AG09309 (cell line): ENCODE results near the gene ZSCAN25.

Source experiments
- DNase-seq: peaks from one replicate; pipeline ENCODE4 v3.0.0-alpha.2; 2010; ENCODE audit warnings: low read depth
- H3K4me3 ChIP-seq: 2 replicates; pipeline ENCODE4 v1.5.1; 2011; ENCODE audit warnings: mild to moderate bottlenecking, low read depth, low read length, moderate library complexity; ENCODE audit not compliant: control insufficient read depth
- TF ChIP-seq, protein P1 (sequence below): IDR thresholded peaks from 2 replicates; pipeline ENCODE4 v1.5.1; 2011; ENCODE audit warnings: mild to moderate bottlenecking, low read depth, low read length, inconsistent platforms; ENCODE audit not compliant: insufficient read depth, control insufficient read depth; ENCODE audit errors: missing control alignments

The ZSCAN25 gene

DNA sequence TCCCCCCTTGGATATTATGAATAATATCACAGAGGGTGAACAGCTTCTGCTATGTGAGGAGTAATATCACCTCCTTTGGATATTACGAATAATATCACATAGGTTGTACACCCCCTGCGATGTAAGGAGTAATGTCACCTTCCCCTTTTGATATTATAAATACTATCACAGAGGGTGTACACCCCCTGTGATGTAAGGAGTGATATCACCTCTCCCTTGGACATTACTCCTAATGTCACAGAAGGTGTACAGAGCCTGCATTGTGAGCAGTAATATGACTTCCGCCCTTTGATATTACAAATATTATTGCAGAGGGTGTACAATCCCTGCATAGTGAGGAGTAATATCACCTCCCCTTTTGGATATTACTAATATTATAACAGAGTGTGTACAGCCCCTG lies 27.9 kb upstream of the ZSCAN25 start:
- TF ChIP-seq, protein P1, sequence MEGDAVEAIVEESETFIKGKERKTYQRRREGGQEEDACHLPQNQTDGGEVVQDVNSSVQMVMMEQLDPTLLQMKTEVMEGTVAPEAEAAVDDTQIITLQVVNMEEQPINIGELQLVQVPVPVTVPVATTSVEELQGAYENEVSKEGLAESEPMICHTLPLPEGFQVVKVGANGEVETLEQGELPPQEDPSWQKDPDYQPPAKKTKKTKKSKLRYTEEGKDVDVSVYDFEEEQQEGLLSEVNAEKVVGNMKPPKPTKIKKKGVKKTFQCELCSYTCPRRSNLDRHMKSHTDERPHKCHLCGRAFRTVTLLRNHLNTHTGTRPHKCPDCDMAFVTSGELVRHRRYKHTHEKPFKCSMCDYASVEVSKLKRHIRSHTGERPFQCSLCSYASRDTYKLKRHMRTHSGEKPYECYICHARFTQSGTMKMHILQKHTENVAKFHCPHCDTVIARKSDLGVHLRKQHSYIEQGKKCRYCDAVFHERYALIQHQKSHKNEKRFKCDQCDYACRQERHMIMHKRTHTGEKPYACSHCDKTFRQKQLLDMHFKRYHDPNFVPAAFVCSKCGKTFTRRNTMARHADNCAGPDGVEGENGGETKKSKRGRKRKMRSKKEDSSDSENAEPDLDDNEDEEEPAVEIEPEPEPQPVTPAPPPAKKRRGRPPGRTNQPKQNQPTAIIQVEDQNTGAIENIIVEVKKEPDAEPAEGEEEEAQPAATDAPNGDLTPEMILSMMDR = no peak

DNA sequence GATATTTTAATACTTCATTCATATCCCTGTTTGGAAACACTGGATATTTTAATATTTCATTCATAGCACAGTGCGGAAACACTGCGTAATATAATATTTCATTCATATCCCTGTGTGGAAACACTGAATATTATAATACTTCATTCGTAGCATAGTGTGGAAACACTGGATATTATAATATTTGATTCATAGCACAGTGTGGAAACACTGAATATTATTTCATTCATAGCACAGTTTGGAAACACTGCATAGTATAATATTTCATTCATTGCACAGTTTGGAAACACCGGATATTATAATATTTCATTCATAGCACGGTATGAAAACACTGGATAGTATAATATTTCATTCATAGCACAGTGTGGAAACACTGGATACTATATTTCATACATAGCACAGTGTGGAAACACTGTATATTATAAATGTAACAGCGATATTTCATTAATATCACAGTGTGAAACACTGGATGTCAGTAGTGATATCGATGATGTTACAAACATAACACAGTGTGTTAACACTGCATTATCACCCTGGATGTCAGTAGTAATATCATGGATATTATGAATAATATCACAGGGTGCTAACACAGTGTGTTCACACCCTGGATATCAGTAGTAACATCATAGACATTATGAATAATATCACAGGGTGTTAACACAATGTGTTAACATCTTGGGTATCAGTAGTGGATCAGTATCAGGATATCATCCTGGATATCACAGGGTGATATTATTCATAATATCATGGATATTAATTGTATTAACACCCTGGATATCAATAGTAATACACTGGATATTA lies 21.6 kb upstream of the ZSCAN25 start:
- TF ChIP-seq, protein P1 = no peak
- H3K4me3 ChIP-seq = no peak overlapping the region
- no peak for DNase-seq

More for the DNA sequence above, 27.9 kb upstream of the ZSCAN25 start:
- H3K4me3 ChIP-seq = no peak overlapping the region
- DNase-seq = no peak

GRCh38 chr7:99596408-99596955 lies 20.3 kb upstream of the ZSCAN25 start:
- TF ChIP-seq, protein P1 = no peak
- no peak overlapping the region for H3K4me3 ChIP-seq
- no peak for DNase-seq

- H3K4me3 ChIP-seq = no peak within 1 kb of the TSS
- TF ChIP-seq, protein P1 = no peak
Measured at GRCh38 chr7:99597762-99598501, 18.8 kb upstream of the ZSCAN25 start, which contains the start of gene TMEM225B. TSS of gene TMEM225B (plus strand) at chr7:99598267. CDS start at chr7:99604389, 6,122 bp downstream.

GRCh38 chr7:99599836-99600235 lies 16.9 kb upstream of the ZSCAN25 start:
- H3K4me3 ChIP-seq = no peak overlapping the region
- DNase-seq = no peak
- TF ChIP-seq, protein P1 = no peak

More at GRCh38 chr7:99597762-99598501, 18.8 kb upstream of the ZSCAN25 start, which contains the start of gene TMEM225B:
- no peak for DNase-seq

DNA sequence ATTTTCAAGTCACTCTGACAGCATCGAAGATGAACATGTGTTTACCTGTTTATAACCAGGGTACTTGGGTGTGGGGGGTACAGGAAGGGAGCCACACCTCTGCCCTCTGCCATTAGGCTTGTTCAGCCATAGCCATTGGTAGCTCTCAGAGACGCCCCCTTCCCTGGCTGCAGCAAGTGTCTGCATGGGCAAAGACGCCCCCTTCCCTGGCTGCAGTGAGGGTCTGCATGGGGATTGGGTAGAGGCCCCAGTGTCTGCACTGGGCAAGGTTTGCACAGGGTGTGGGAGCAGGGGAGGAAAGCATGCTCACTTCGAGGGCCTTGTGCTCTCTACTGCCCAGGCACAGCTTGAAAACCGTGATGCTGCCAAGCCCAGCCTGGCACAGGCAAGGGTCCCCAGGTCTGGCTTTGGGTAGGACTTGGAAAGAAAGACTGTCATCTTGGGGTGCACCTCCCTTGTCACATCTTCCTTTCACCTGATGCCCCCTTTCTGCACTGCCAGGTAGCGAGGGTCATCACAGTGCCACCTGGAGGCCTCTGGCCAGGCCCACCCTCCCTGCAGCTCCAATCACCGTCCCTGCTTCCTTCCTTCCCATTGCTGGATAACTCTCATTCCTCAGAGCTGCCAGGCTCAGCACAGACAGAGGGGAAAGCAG lies 15.0 kb upstream of the ZSCAN25 start:
- TF ChIP-seq, protein P1 = no peak
- DNase-seq = no peak
- H3K4me3 ChIP-seq = no peak overlapping the region
